Large intestine (tissue), 3 donors: ENCODE data around the gene PUDP. TPM values are rescaled to one million over a fixed set of nuclear protein-coding genes. Genes with fewer than 3 reads are reported as not detected.
A peak's percentile ranks its signal among the peaks of the same experiment; 100 is the strongest.

ENCODE experiments used
- DNase-seq, 2 donors: peaks; one replicate each; pipeline versions ENCODE4 v3.0.0 to v3.0.0-alpha.2; 2013
- H3K27ac ChIP-seq: one replicate; pipeline ENCODE4 v1.5.1; 2013; ENCODE audit warnings: low read length
- H3K27me3 ChIP-seq: 2 replicates; pipeline ENCODE4 v1.6.1; 2013; ENCODE audit warnings: low read length; ENCODE audit not compliant: control insufficient read depth, insufficient read depth
- H3K36me3 ChIP-seq: 2 replicates; pipeline ENCODE4 v1.6.1; 2013; ENCODE audit warnings: low read length; ENCODE audit not compliant: control insufficient read depth, insufficient read depth
- H3K4me1 ChIP-seq: one replicate; pipeline ENCODE4 v1.6.1; 2013; ENCODE audit warnings: low read length; ENCODE audit not compliant: control insufficient read depth, insufficient read depth
- H3K4me3 ChIP-seq: one replicate; pipeline ENCODE4 v1.5.1; 2013; ENCODE audit warnings: low read length
- H3K9me3 ChIP-seq: one replicate; pipeline ENCODE4 v1.6.1; 2013; ENCODE audit warnings: mild to moderate bottlenecking, low read depth, low read length, moderate library complexity; ENCODE audit not compliant: control insufficient read depth
- WGBS: methylation state at CpG from one replicate; pipeline ENCODE4 v1.1.5; 2013; ENCODE audit warnings: low lambda C conversion rate; ENCODE audit not compliant: insufficient coverage; 5-methylcytosine and 5-hydroxymethylcytosine counted together
- polyA plus RNA-seq: library from polyadenylated mRNA; unstranded; fragments of 120-200 nt; gene quantifications from one replicate; pipeline ENCODE4 v1.2.1, GENCODE V29; 2013

The PUDP gene
- polyA plus RNA-seq, 1 donor: 25.9 TPM

GRCh38 chrX:7153231-7153630 is 5.3 kb upstream of the PUDP start:
- no peak overlapping the region for H3K27ac ChIP-seq
- no peaks in the 10 kb centered on the region for H3K27me3 ChIP-seq
- no peaks in the 10 kb centered on the region for H3K9me3 ChIP-seq
- WGBS: 85% methylated on average over 2 of the region's 2 CpGs
- H3K4me1 ChIP-seq: no peaks in the 10 kb centered on the region
- DNase-seq: no peak
- H3K4me3 ChIP-seq: no peak overlapping the region
- no peaks in the 10 kb centered on the region for H3K36me3 ChIP-seq

DNA sequence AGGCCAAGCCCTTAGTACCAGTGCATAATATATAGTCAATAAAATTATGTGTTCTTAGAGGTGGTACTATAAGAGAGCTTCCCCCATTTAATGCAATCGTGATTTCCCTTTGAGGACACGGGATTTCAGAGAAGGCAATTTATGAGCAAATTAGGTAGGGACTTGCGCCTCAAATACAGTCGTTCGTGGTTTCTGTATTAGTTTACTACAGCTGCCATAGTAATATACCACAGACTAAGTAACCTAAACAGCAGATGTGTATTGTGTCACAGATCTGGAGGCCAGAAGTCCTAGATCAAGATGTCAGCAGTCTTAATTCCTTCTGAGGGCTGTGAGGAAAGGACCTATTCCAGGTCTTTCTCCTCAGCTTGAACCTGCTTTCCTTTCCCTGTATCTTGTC is 1.5 kb upstream of the PUDP start:
- no peak for DNase-seq
- no CpG with 5 or more reads among the region's 5 CpGs for WGBS
- H3K27me3 ChIP-seq: no peaks in the 10 kb centered on the region

DNA sequence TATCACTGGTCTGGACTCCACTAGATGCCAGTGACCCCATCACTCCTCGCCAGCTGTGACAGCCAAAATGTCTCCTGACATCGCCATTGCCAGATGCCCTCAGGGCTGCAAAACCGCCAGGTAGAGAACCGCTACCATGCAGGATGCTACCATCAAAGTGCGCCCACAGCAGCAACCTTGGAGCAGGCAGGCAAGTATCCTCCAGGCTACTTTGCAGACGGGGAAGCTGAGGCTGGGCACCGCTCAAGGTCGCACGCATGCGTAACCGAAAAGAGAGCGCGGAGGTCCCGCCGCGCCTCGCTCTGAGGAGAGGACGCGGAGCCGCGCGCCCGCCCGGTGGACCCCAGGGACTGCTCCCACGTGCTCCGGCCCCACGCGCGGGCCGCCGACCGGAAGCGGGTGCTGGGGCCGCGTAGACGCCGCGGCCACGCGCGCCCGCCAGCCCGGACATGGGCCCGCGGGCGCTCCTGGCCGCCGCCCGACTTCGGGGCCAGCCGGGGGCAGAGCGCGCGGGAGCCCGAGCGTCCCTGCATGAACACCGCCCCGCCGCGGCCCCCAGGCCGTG is 458 bp downstream of the PUDP start, which contains the start of gene STS:
STS (plus strand) TSS at position 300 of the 565 bp plus-strand sequence. CDS start 105,488 bp downstream, outside the sequence.
- Histone ChIP-seq H3K4me1 (peaks cover 10% of the 10 kb centered on the region), H3K27me3 (no peaks in the 10 kb centered on the region), H3K27ac (peak within 1 kb of the TSS; percentile 83), H3K36me3 (no peaks in the 10 kb centered on the region), H3K9me3 (no peaks in the 10 kb centered on the region), H3K4me3 (peak within 1 kb of the TSS; percentile 95)
- DNase-seq: peak; percentile 48 to 59
- no CpG with 5 or more reads among the region's 61 CpGs for WGBS

More for the DNA sequence above, 1.5 kb upstream of the PUDP start:
- Histone ChIP-seq H3K4me3 (no peak overlapping the region), H3K4me1 (peaks cover 8% of the 10 kb centered on the region), H3K27ac (no peak overlapping the region), H3K36me3 (no peaks in the 10 kb centered on the region), H3K9me3 (no peaks in the 10 kb centered on the region)

GRCh38 chrX:7146703-7147412 is 1.1 kb downstream of the PUDP start:
- H3K36me3 ChIP-seq: no peaks in the 10 kb centered on the region
- no CpG with 5 or more reads among the region's 13 CpGs for WGBS
- no peaks in the 10 kb centered on the region for H3K9me3 ChIP-seq
- peak overlapping the region; percentile 69 for H3K4me3 ChIP-seq
- H3K4me1 ChIP-seq: peaks cover 10% of the 10 kb centered on the region
- H3K27ac ChIP-seq: peak overlapping the region; percentile 81
- H3K27me3 ChIP-seq: no peaks in the 10 kb centered on the region
- DNase-seq: no peak

DNA sequence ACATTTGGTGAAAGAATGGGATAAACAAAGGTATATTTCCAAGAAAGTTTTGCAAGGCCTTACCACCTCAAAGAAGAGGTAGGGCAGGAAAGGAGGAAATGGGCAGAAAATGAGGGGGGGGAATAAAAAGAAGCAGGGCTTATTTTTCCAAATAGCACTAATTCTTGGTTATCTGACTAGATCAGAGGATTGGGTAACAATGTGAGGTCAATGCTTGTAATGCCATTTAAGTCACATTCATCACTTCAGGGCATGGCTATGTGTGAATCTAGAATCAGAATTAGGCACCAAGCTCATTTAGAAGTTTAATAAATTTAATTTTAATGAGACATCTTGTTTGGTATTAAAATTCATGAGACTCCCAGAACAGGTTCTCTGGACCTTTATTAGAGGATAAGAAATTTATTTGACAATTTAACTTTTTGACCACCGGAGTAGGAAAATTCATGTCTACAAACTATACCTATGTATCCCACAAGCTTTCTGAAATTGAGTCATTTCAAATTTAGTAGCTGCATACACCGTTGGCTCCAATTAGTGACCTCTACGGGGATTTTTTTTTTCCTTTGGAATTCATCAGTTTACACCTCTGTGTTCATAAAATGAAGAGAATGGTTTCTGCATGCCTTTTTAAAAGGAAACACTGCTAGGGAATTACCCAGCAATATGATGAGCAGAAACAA is 1.8 kb downstream of the PUDP start:
- H3K9me3 ChIP-seq: no peaks in the 10 kb centered on the region
- no peak overlapping the region for H3K4me3 ChIP-seq
- peaks cover 10% of the 10 kb centered on the region for H3K4me1 ChIP-seq

GRCh38 chrX:7145454-7145853 is 2.5 kb downstream of the PUDP start:
- Histone ChIP-seq H3K27me3 (no peaks in the 10 kb centered on the region), H3K9me3 (no peaks in the 10 kb centered on the region), H3K4me3 (no peak overlapping the region), H3K4me1 (peaks cover 10% of the 10 kb centered on the region), H3K27ac (peak overlapping the region; percentile 26), H3K36me3 (no peaks in the 10 kb centered on the region)
- DNase-seq: no peak
- WGBS: 40% methylated on average over 1 of the region's 3 CpGs

More for the DNA sequence above, 1.8 kb downstream of the PUDP start:
- H3K36me3 ChIP-seq: no peaks in the 10 kb centered on the region
- no CpG with 5 or more reads among the region's 3 CpGs for WGBS
- DNase-seq: no peak
- H3K27me3 ChIP-seq: no peaks in the 10 kb centered on the region
- peak overlapping the region; percentile 26 for H3K27ac ChIP-seq

GRCh38 chrX:7143941-7144525 is 3.9 kb downstream of the PUDP start:
- Histone ChIP-seq H3K4me1 (peaks cover 10% of the 10 kb centered on the region), H3K4me3 (no peak overlapping the region), H3K27ac (peak overlapping the region; percentile 29), H3K27me3 (no peaks in the 10 kb centered on the region), H3K9me3 (no peaks in the 10 kb centered on the region), H3K36me3 (no peaks in the 10 kb centered on the region)
- no CpG with 5 or more reads among the region's 8 CpGs for WGBS
- DNase-seq: no peak

GRCh38 chrX:7143076-7143475 is 4.9 kb downstream of the PUDP start:
- DNase-seq: no peak
- Histone ChIP-seq H3K27ac (no peak overlapping the region), H3K4me1 (peaks cover 10% of the 10 kb centered on the region), H3K36me3 (no peaks in the 10 kb centered on the region), H3K4me3 (no peak overlapping the region), H3K27me3 (no peaks in the 10 kb centered on the region), H3K9me3 (no peaks in the 10 kb centered on the region)
- WGBS: no CpG with 5 or more reads among the region's 1 CpG

DNA sequence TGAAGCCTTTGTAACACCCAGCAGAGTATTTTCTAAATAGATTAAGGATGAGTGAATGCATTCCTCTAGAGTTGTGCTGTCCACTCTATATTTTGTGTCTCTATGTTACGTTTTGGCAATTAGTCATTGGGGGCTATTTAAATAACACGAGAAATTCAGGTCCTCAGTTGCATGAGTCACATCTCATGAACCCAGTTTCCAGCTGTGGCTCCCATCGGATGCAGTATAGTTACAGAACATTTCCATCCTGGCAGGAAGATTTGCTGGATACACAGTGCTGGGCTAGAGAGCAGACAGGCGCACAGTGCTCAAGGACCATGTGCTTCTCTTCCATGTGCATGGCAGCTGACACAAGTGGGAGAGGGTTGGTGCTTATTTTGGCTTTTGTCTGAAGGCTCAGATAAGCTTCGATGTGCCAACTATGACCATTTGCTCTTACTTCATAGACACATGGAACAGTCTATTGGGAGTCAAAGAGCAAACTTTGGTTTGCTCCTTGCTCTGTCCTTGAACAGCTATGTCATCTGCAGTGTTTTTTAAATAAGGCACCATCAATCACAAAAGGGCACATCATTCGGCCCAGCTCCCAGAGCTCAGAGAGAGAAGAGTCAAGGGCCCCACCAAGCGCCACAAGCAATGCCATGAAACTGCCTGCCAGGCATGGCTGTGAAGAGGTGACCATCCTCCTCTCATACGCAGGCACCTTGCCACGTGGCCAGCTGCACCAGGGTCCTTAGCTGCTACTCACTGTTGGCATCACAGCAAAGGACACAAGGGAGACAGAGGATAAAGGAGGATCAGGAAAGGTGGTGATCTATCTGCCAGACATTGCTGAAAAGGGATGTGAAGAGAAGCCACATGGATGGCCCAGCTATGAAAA is 8.5 kb downstream of the PUDP start:
- no CpG with 5 or more reads among the region's 9 CpGs for whole genome bisulfite sequencing
- Histone ChIP-seq H3K4me1 (peaks cover 3% of the 10 kb centered on the region), H3K27ac (no peak overlapping the region), H3K4me3 (no peak overlapping the region), H3K36me3 (no peaks in the 10 kb centered on the region), H3K27me3 (no peaks in the 10 kb centered on the region), H3K9me3 (no peaks in the 10 kb centered on the region)
- DNase-seq: no peak
